HepG2 (cell line): Measurements from ENCODE around the gene PKD1L1. TPM values are rescaled to one million over a fixed set of nuclear protein-coding genes. Genes with fewer than 3 reads are reported as not detected.

Experiments
- ATAC-seq: fragments of 200-7000 bp; cut with Tn5 transposase; 3 replicates; pipeline ENCODE4 v1.9.1; 2020; ENCODE audit warnings: mild to moderate bottlenecking, moderate library complexity
- BruUV-seq: library from RNA; stranded (reverse); fragments of 400-500 nt; replicated peaks from 2 replicates; lab custom pipeline; 2021; lab: Mats Ljungman, UMichigan
- CTCF ChIA-PET: fragments of 300-600 bp; formaldehyde crosslinking; extraction: SDS; loops from one replicate; lab custom pipeline; 2021; ENCODE audit warnings: low total read pairs, inconsistent platforms, low intra/inter-chr PET ratio; lab: Yijun Ruan, JAX
- POLR2A ChIA-PET: fragments of 350-600 bp; sonication (Branson Sonifier 250); formaldehyde crosslinking; loops from one replicate; lab custom pipeline; 2020; ENCODE audit warnings: antibody characterized with exemption, inconsistent platforms; lab: Yijun Ruan, JAX
- DNase-seq: peaks from one replicate; pipeline ENCODE4 v3.0.0-alpha.2; 2015; ENCODE audit warnings: low spot score
- FAIRE-seq: peaks from 3 replicates; lab custom pipeline; 2011; peaks lifted over from hg19 to GRCh38; lab: Jason Lieb, UNC
- H2AFZ ChIP-seq: one replicate; pipeline ENCODE4 v1.6.1; 2011; ENCODE audit warnings: low read length, inconsistent platforms
- H3K27ac ChIP-seq: fragments of 300-600 bp; 3 replicates; pipeline ENCODE4 v1.8.0; 2011; ENCODE audit warnings: mixed run types, mild to moderate bottlenecking, mixed read lengths, low read length, inconsistent platforms; ENCODE audit not compliant: insufficient read depth; ENCODE audit errors: extremely low read length
- H3K27me3 ChIP-seq, 2 experiments: fragments of 200-600 bp in 1 of 2; 2 replicates in 1 of 2; 3 replicates in 1 of 2; pipeline versions ENCODE4 v1.6.0 to v1.8.0; 2011; ENCODE audit warnings: low read length in 2 of 2, mild to moderate bottlenecking in 2 of 2, moderate library complexity in 2 of 2, inconsistent platforms in 1 of 2; ENCODE audit not compliant: insufficient read depth in 2 of 2, control insufficient read depth in 1 of 2
- H3K36me3 ChIP-seq, 2 experiments: fragments of 200-600 bp in 1 of 2; replicated peaks in 1 of 2; 2 replicates in 1 of 2; 3 replicates in 1 of 2; pipeline versions ENCODE4 v1.5.1 to v1.8.0; 2011; ENCODE audit warnings: low read length in 2 of 2, inconsistent platforms in 1 of 2; ENCODE audit not compliant: insufficient read depth in 2 of 2, control insufficient read depth in 1 of 2
- H3K4me1 ChIP-seq: 2 replicates; pipeline ENCODE4 v1.5.1; 2012; ENCODE audit warnings: low read length, inconsistent platforms; ENCODE audit not compliant: insufficient read depth
- H3K4me2 ChIP-seq: 2 replicates; pipeline ENCODE4 v1.6.0; 2011; ENCODE audit warnings: low read depth, low read length, inconsistent platforms
- H3K4me3 ChIP-seq, 3 experiments: fragments of 200-600 bp in 1 of 3; sonication (generic), shearing (Covaris generic) in 1 of 3; replicated peaks in 1 of 3; 2 replicates each; pipeline ENCODE4 v1.5.1; 2011 to 2016; ENCODE audit warnings: low read length in 3 of 3, inconsistent platforms in 2 of 3, low read depth in 2 of 3, mild to moderate bottlenecking in 2 of 3, control low read depth in 1 of 3, mixed read lengths in 1 of 3; ENCODE audit not compliant: insufficient read depth in 1 of 3
- H3K79me2 ChIP-seq: one replicate; pipeline ENCODE4 v1.6.1; 2011; ENCODE audit warnings: low read length, inconsistent platforms; ENCODE audit not compliant: insufficient read depth
- H3K9ac ChIP-seq: 2 replicates; pipeline ENCODE4 v1.6.0; 2011; ENCODE audit warnings: mild to moderate bottlenecking, low read depth, low read length, inconsistent platforms; ENCODE audit not compliant: insufficient read depth
- H3K9me3 ChIP-seq: 2 replicates; pipeline ENCODE4 v1.5.1; 2012; ENCODE audit warnings: mild to moderate bottlenecking, low read length
- H4K20me1 ChIP-seq: 2 replicates; pipeline ENCODE4 v1.6.0; 2011; ENCODE audit warnings: inconsistent platforms, mild to moderate bottlenecking, low read length, moderate library complexity; ENCODE audit not compliant: insufficient read depth
- ARNT2 ChIP-seq: sonication (generic); formaldehyde crosslinking; IDR thresholded peaks from 2 replicates; pipeline ENCODE4 v1.8.0; 2022; ENCODE audit warnings: mild to moderate bottlenecking, low read depth, missing genetic modification reagents, moderate library complexity
- ATF2 ChIP-seq: sonication (generic); formaldehyde crosslinking; IDR thresholded peaks from 2 replicates; pipeline ENCODE4 v1.4.0; 2020; ENCODE audit warnings: missing genetic modification reagents
- CREB1 ChIP-seq, 2 experiments: fragments of 450-650 bp in 1 of 2; IDR thresholded peaks; 2 replicates each; pipeline ENCODE4 v1.6.1; 2016 to 2017; ENCODE audit warnings: control low read depth in 1 of 2, mild to moderate bottlenecking in 1 of 2, missing compliant biosample characterization in 1 of 2, missing genetic modification characterization in 1 of 2
- CSRNP2 ChIP-seq: sonication (generic); formaldehyde crosslinking; conservative IDR thresholded peaks from 2 replicates; pipeline ENCODE4 v1.8.0; 2022; ENCODE audit warnings: low read depth, missing genetic modification reagents
- FIP1L1 ChIP-seq: fragments of 200-400 bp; formaldehyde crosslinking; IDR thresholded peaks from 2 replicates; pipeline ENCODE4 v1.6.1; 2018; ENCODE audit warnings: low read depth, mild to moderate bottlenecking, low read length, moderate library complexity, borderline replicate concordance; ENCODE audit not compliant: insufficient read depth
- KLF12 ChIP-seq: sonication (generic); formaldehyde crosslinking; IDR thresholded peaks from 2 replicates; pipeline ENCODE4 v1.4.0; 2020; ENCODE audit warnings: missing genetic modification reagents, borderline replicate concordance
- NCOA5 ChIP-seq: sonication (generic); formaldehyde crosslinking; IDR thresholded peaks from 2 replicates; pipeline ENCODE4 v1.4.0; 2020; ENCODE audit warnings: missing genetic modification reagents
- SIX4 ChIP-seq: sonication (generic); formaldehyde crosslinking; IDR thresholded peaks from 2 replicates; pipeline ENCODE4 v1.4.0; 2020; ENCODE audit warnings: missing genetic modification reagents
- TFDP2 ChIP-seq: sonication (generic); formaldehyde crosslinking; IDR thresholded peaks from 2 replicates; pipeline ENCODE4 v1.4.0; 2020; ENCODE audit warnings: missing genetic modification reagents
- WGBS: methylation state at CpG from one replicate; pipeline ENCODE4 v1.1.6; 2017; ENCODE audit warnings: low lambda C conversion rate; 5-methylcytosine and 5-hydroxymethylcytosine counted together
- in situ Hi-C: cut with HindIII; loops from 2 replicates; pipeline ENCODE4 v1.10.0; 2017; ENCODE audit warnings: low pct_unique_long_range_greater_than_20kb; ENCODE audit not compliant: extremely low pct_ligation_motif_present
- intact Hi-C: fragments of 100-400 bp; cut with micrococcal nuclease; formaldehyde crosslinking; loops from one replicate; pipeline ENCODE4 v1.10.0; 2022; ENCODE audit not compliant: unreplicated experiment
- polyA plus RNA-seq, 8 experiments: library from polyadenylated mRNA; depleted of rRNA in 3 of 8; stranded (reverse) in 7 of 8; unstranded in 1 of 8; fragments of >200 nt; fragmentation: Illumina TruSeq in 4 of 8; extraction: Trizol in 4 of 8; gene quantifications; 2 replicates each; pipeline versions ENCODE4 v1.2.1 to v1.2.3, GENCODE V29; 2011 to 2016; ENCODE audit warnings: low read depth in 4 of 8, missing spikeins in 1 of 8, mixed read lengths in 1 of 8; ENCODE audit not compliant: insufficient read depth in 1 of 8
- total RNA-seq, 5 experiments: library from RNA; depleted of rRNA; stranded (reverse); fragments of >200 nt; fragmentation: Illumina TruSeq; extraction: Trizol; gene quantifications; 2 replicates each; pipeline ENCODE4 v1.2.3, GENCODE V29; 2016; ENCODE audit warnings: low read depth in 1 of 5
- TF ChIP-seq, protein P1 (sequence below): sonication (generic); formaldehyde crosslinking; IDR thresholded peaks from 2 replicates; pipeline ENCODE4 v1.5.1; 2020; ENCODE audit warnings: mild to moderate bottlenecking, missing genetic modification reagents
- TF ChIP-seq, protein P2 (sequence below): sonication (generic); formaldehyde crosslinking; IDR thresholded peaks from 2 replicates; pipeline ENCODE4 v1.4.0; 2020; ENCODE audit warnings: mild to moderate bottlenecking, missing genetic modification reagents

The PKD1L1 gene
- total and polyA plus RNA-seq, 2 of the 13 experiments (the other 11 are each of a cell fraction or from before 2014, with no cell fraction given), result 0.01 TPM; not detected in 1

- TF ChIP-seq CSRNP2 (CRISPR knock-in tag) (no peak), KLF12 (CRISPR knock-in tag) (no peak), ARNT2 (no peak), SIX4 (no peak), ATF2 (CRISPR knock-in tag) (no peak)
- TF ChIP-seq, protein P1, sequence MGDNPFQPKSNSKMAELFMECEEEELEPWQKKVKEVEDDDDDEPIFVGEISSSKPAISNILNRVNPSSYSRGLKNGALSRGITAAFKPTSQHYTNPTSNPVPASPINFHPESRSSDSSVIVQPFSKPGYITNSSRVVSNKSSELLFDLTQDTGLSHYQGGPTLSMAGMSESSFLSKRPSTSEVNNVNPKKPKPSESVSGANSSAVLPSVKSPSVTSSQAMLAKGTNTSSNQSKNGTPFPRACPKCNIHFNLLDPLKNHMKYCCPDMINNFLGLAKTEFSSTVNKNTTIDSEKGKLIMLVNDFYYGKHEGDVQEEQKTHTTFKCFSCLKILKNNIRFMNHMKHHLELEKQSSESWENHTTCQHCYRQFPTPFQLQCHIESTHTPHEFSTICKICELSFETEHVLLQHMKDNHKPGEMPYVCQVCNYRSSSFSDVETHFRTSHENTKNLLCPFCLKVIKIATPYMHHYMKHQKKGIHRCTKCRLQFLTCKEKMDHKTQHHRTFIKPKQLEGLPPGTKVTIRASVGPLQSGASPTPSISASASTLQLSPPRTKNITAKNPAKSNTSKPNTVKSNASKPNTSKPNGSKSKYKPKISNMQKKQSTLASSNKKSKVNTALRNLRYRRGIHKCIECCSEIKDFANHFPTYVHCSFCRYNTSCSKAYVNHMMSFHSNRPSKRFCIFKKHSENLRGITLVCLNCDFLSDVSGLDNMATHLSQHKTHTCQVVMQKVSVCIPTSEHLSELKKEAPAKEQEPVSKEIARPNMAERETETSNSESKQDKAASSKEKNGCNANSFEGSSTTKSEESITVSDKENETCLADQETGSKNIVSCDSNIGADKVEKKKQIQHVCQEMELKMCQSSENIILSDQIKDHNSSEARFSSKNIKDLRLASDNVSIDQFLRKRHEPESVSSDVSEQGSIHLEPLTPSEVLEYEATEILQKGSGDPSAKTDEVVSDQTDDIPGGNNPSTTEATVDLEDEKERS (CRISPR knock-in tag), result no peak
Observed at GRCh38 chr7:47884675-47885074, 63.6 kb downstream of the PKD1L1 start (continued).

- Histone ChIP-seq H3K79me2 (no peaks in the 10 kb centered on the region), H2AFZ (no peak overlapping the region), H3K4me3 (no peak overlapping the region), H3K4me1 (no peaks in the 10 kb centered on the region), H4K20me1 (no peaks in the 10 kb centered on the region), H3K27me3 (peaks cover 9 to 40% of the 10 kb centered on the region in 2 experiments; a peak in 4 of 5 replicates), H3K9me3 (no peaks in the 10 kb centered on the region), H3K27ac (no peak overlapping the region), H3K9ac (no peak overlapping the region), H3K36me3 (no peaks in the 10 kb centered on the region), H3K4me2 (no peak overlapping the region)
- CTCF ChIA-PET, result no interaction called here
- POLR2A ChIA-PET, result no interaction called here
- ATAC-seq (no peak), DNase-seq (no peak), FAIRE-seq (no peak)
- intact Hi-C loops, result no loop called here
- in situ Hi-C loops, result no loop called here
- 12% methylated on average over 3 of the region's 3 CpGs for WGBS
- no TSS peak for BruUV-seq
- TF ChIP-seq CREB1 (IDR thresholded peaks at IDR 0.05), result no peak
- TF ChIP-seq CREB1 (CRISPR knock-in tag; IDR thresholded peaks at IDR 0.05), result no peak
- TF ChIP-seq FIP1L1, result no peak
- TF ChIP-seq TFDP2 (CRISPR knock-in tag), result no peak
- TF ChIP-seq, protein P2, sequence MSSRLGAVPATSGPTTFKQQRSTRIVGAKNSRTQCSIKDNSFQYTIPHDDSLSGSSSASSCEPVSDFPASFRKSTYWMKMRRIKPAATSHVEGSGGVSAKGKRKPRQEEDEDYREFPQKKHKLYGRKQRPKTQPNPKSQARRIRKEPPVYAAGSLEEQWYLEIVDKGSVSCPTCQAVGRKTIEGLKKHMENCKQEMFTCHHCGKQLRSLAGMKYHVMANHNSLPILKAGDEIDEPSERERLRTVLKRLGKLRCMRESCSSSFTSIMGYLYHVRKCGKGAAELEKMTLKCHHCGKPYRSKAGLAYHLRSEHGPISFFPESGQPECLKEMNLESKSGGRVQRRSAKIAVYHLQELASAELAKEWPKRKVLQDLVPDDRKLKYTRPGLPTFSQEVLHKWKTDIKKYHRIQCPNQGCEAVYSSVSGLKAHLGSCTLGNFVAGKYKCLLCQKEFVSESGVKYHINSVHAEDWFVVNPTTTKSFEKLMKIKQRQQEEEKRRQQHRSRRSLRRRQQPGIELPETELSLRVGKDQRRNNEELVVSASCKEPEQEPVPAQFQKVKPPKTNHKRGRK (CRISPR knock-in tag), result no peak
- TF ChIP-seq NCOA5 (CRISPR knock-in tag), result no peak
Observed at GRCh38 chr7:47882635-47883034, 65.6 kb downstream of the PKD1L1 start.
